GM12891 (cell line): ENCODE data around the gene PSRC1.

Source experiments
- POLR2A ChIP-seq: IDR thresholded peaks from 2 replicates; pipeline ENCODE4 v1.6.1; 2011; ENCODE audit warnings: low read depth, low read length, control low read depth
- POLR2AphosphoS5 ChIP-seq: IDR thresholded peaks from 2 replicates; pipeline ENCODE4 v1.6.1; 2011; ENCODE audit warnings: low read depth, low read length, control low read depth
- POU2F2 ChIP-seq: IDR thresholded peaks from 2 replicates; pipeline ENCODE4 v1.6.1; 2011; ENCODE audit warnings: low read depth, mild to moderate bottlenecking, control low read depth, low read length, moderate library complexity
- SPI1 ChIP-seq: IDR thresholded peaks from 2 replicates; pipeline ENCODE4 v1.6.1; 2011; ENCODE audit warnings: low read depth, low read length, control low read depth
- TAF1 ChIP-seq: IDR thresholded peaks from 2 replicates; pipeline ENCODE4 v1.6.1; 2011; ENCODE audit warnings: low read depth, low read length, control low read depth

DNA sequence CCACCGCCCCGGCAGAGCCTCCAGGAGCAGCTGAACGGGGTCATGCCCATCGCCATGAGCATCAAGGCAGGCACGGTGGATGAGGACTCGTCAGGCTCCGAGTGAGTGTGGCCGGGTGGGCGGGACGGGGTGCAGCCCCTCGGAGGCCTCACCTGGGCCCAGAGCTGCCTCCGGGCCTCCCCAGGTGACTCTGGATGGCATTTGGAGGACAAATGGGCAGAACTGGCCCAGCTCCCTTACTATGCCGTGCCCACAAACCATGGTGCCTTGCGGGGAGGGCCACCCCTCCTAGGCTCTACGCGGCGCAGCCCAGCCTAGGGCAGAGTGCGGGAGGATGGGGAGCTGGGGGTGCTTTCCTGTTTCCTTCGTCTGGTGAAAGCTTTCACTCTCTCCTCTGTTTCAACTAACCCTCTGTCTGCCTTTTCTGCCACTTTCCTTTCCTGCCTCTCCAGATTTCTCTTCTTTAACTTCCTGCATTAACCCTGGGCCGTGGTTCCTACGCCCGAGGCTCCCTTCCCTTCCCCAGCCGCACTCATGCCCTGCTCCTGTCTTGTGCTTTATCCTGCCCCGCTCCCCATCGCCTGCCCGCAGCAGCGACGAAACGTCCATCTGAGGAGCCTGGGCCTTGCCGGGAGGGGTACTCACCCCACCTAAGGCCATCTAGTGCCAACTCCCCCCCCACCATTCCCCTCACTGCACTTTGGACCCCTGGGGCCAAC lies 9.2 kb downstream of the PSRC1 start:
- TF ChIP-seq POLR2A (no peak), TAF1 (no peak), POLR2AphosphoS5 (no peak), SPI1 (no peak), POU2F2 (no peak)
